ENCODE measurements around the gene DDX56. TPM values are rescaled to one million over a fixed set of nuclear protein-coding genes. Genes with fewer than 3 reads are reported as not detected.
A peak's percentile ranks its signal among the peaks of the same experiment; 100 is the strongest.

The DDX56 gene
- polyA plus RNA-seq, 1 donor (not counting 4 experiments of a cell fraction or from before 2014, with no cell fraction given): 79.9 TPM

DNA sequence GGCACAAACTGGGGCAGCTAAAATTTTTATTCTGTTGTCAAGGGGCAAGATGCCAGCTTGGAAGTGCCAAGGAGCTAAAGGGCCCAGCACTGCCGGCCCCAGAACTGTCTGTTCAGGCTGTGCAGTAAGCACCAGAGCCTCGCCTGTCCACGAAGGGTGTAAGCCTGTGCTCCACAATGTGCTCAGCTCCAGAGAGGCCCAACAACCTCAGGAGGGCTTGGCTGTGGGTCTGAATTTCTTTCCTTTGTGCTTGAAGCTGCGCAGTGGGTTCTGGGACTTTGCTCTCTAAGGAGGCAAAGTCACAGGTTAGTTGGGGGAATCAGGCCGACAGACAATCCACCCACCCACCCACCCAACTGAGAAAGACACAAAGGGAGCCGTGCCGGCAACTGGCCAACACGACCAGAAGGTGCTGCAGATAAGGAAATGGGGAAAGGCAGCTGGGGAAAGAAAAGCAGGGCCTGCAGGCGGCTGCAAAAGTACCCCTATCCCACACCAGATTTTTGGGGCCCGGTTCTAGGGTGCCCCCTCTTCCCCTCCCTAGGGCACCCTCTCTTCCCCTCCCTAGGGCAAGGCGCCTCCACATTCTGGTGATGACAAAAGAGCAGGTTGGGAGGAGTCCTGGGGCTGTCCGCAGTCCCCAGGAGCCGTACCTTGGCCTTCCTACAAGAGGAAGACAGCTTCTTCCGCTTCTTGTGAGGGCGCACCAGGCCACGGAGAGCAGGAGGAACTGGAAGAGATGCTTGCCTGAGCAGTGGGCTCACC, 7.7 kb downstream of the DDX56 start:
- Histone ChIP-seq H3K9me1 (ENCODE audit: control insufficient read depth, extremely low read depth, insufficient read depth, low read length) (peaks cover 1% of the 10 kb centered on the region), H3K4me1 (ENCODE audit: control insufficient read depth, extremely low read depth, insufficient read depth, low read length) (no peaks in the 10 kb centered on the region), H3K9me3 (ENCODE audit: control insufficient read depth, low read depth, low read length) (no peaks in the 10 kb centered on the region), H3K27ac (ENCODE audit: control insufficient read depth, insufficient read depth, low read length) (no peak overlapping the region), H3K4me2 (ENCODE audit: control insufficient read depth, extremely low read depth, insufficient read depth, low read depth, low read length) (no peak overlapping the region), H4K20me1 (ENCODE audit: control insufficient read depth, extremely low read depth, insufficient read depth, low read length) (peaks cover 2% of the 10 kb centered on the region), H3K79me2 (ENCODE audit: control insufficient read depth, insufficient read depth, low read length) (peaks cover 18% of the 10 kb centered on the region), H3K27me3 (ENCODE audit: control insufficient read depth, extremely low read depth, insufficient read depth, low read length) (no peaks in the 10 kb centered on the region), H3K36me3 (ENCODE audit: control insufficient read depth in 2 of 2, extremely low read depth in 1 of 2, insufficient read depth in 2 of 2, low read length in 2 of 2) (peaks cover 48 to 59% of the 10 kb centered on the region in 2 experiments), H3K4me3 (ENCODE audit: control insufficient read depth in 2 of 3, extremely low read depth in 1 of 3, insufficient read depth in 2 of 3, low read depth in 1 of 3, low read length in 3 of 3) (no peak overlapping the region), H3K9ac (ENCODE audit: control insufficient read depth, extremely low read depth, insufficient read depth, low read length) (no peak overlapping the region), H2AFZ (ENCODE audit: control insufficient read depth, low read length) (no peak overlapping the region)
- dilution Hi-C loops (cut with MboI; ENCODE audit: extremely low pct_ligation_motif_present, low sequenced_read_pairs): no loop called here
- FAIRE-seq (no peak), DNase-seq (ENCODE audit: low read depth, low spot score) (no peak)
- TF ChIP-seq, protein P1, sequence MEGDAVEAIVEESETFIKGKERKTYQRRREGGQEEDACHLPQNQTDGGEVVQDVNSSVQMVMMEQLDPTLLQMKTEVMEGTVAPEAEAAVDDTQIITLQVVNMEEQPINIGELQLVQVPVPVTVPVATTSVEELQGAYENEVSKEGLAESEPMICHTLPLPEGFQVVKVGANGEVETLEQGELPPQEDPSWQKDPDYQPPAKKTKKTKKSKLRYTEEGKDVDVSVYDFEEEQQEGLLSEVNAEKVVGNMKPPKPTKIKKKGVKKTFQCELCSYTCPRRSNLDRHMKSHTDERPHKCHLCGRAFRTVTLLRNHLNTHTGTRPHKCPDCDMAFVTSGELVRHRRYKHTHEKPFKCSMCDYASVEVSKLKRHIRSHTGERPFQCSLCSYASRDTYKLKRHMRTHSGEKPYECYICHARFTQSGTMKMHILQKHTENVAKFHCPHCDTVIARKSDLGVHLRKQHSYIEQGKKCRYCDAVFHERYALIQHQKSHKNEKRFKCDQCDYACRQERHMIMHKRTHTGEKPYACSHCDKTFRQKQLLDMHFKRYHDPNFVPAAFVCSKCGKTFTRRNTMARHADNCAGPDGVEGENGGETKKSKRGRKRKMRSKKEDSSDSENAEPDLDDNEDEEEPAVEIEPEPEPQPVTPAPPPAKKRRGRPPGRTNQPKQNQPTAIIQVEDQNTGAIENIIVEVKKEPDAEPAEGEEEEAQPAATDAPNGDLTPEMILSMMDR (optimal IDR thresholded peaks at IDR 0.05 in 1 of 3, IDR thresholded peaks at IDR 0.05 in 1 of 3, conservative IDR thresholded peaks at IDR 0.05 in 1 of 3; ENCODE audit: extremely low read depth in 1 of 3, insufficient read depth in 2 of 3, low read length in 3 of 3): no peak

DNA sequence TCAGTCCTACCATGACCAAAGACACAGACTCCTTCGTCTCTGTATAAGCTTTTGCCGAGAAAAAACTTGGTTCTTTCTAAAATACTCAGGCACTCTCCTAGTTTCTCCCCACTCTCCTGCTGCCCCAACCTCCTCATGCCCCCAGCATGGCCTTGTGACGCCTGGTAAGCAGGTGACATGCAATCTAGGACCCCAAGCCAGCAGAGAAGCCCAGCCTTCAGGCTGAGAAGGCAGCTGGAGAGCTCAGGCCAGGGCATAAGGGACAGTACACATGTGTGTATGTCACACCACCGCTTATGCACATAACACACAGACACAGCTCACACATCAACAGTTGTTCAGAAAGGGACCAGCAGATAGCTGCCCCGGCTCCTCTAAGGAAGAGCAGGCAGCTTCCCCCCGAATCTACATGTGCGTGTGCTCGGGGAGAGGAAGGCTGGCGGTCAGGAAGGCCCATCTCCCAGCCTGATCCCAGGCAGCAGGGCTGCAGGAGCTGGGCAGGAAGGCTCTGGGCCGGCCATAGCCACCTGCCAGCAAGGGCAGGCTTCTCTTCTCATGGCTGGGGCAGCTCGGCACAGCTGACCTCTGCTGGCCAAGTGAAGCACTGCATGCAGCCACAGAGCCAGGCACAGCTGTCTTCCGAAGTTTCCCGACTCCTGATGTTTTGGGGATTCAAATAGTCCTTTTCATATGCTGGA, 8.5 kb downstream of the DDX56 start:
- Histone ChIP-seq H3K27me3 (ENCODE audit: control insufficient read depth, extremely low read depth, insufficient read depth, low read length) (no peaks in the 10 kb centered on the region), H4K20me1 (ENCODE audit: control insufficient read depth, extremely low read depth, insufficient read depth, low read length) (peaks cover 2% of the 10 kb centered on the region), H3K9ac (ENCODE audit: control insufficient read depth, extremely low read depth, insufficient read depth, low read length) (no peak overlapping the region), H3K4me3 (ENCODE audit: control insufficient read depth in 2 of 3, extremely low read depth in 1 of 3, insufficient read depth in 2 of 3, low read depth in 1 of 3, low read length in 3 of 3) (no peak overlapping the region), H3K4me1 (ENCODE audit: control insufficient read depth, extremely low read depth, insufficient read depth, low read length) (no peaks in the 10 kb centered on the region), H3K27ac (ENCODE audit: control insufficient read depth, insufficient read depth, low read length) (no peak overlapping the region), H2AFZ (ENCODE audit: control insufficient read depth, low read length) (no peak overlapping the region), H3K9me1 (ENCODE audit: control insufficient read depth, extremely low read depth, insufficient read depth, low read length) (peaks cover 3% of the 10 kb centered on the region), H3K36me3 (ENCODE audit: control insufficient read depth in 2 of 2, extremely low read depth in 1 of 2, insufficient read depth in 2 of 2, low read length in 2 of 2) (peaks cover 43 to 52% of the 10 kb centered on the region in 2 experiments), H3K4me2 (ENCODE audit: control insufficient read depth, extremely low read depth, insufficient read depth, low read depth, low read length) (no peak overlapping the region), H3K79me2 (ENCODE audit: control insufficient read depth, insufficient read depth, low read length) (peaks cover 14% of the 10 kb centered on the region), H3K9me3 (ENCODE audit: control insufficient read depth, low read depth, low read length) (no peaks in the 10 kb centered on the region)
- TF ChIP-seq EZH2 (IDR thresholded peaks at IDR 0.05; ENCODE audit: low read length): no peak
- TF ChIP-seq, protein P1 (optimal IDR thresholded peaks at IDR 0.05 in 1 of 3, IDR thresholded peaks at IDR 0.05 in 1 of 3, conservative IDR thresholded peaks at IDR 0.05 in 1 of 3; ENCODE audit: extremely low read depth in 1 of 3, insufficient read depth in 2 of 3, low read length in 3 of 3): peak; percentile 97 to 99 (median 98)
- FAIRE-seq (no peak), DNase-seq (ENCODE audit: low read depth, low spot score) (no peak)
- dilution Hi-C loops (cut with MboI; ENCODE audit: extremely low pct_ligation_motif_present, low sequenced_read_pairs): no loop called here
